Measurements from ENCODE around the gene POU6F2. TPM values are rescaled to one million over a fixed set of nuclear protein-coding genes. Genes with fewer than 3 reads are reported as not detected.

Gene POU6F2
- total and polyA plus RNA-seq, 2 donors (not counting 1 experiment from before 2014, with no cell fraction given): 0.47 TPM; not detected in 1

DNA sequence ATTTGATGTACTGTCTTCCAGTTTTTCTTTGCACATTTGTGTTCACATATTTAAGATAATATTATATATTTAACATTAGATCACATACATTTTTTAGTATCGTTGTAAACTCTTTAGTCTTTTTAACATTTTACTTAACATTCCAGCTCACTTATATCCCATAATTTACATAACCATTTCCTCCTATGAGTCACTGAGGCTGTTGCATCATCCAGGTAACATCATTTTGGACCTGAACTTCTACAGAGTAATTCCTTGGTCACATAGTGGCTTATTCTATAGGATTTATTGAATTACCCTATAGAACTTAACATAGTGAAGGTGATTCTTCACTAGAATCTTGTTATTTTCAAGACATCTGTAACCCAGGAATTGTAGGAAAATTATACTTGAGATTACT lies 194.4 kb downstream of the POU6F2 start:
- Mint-ChIP-seq H3K9me3 (ENCODE audit: insufficient read depth) (no peaks in the 10 kb centered on the region), H3K4me1 (no peaks in the 10 kb centered on the region), H3K27me3 (peaks cover 4% of the 10 kb centered on the region), H3K4me3 (no peak overlapping the region), H3K27ac (no peak overlapping the region)
- Histone ChIP-seq H3K27me3 (replicated peaks in 1 of 4; ENCODE audit: control extremely low read depth in 1 of 4, control insufficient read depth in 3 of 4, insufficient read depth in 4 of 4, low read length in 3 of 4) (no peaks in the 10 kb centered on the region), H3K27ac (ENCODE audit: low read length in 2 of 2) (no peak overlapping the region), H3K4me3 (ENCODE audit: control extremely low read depth in 1 of 5, extremely low read depth in 1 of 5, insufficient read depth in 1 of 5, low read depth in 2 of 5, low read length in 4 of 5) (no peak overlapping the region), H3K4me1 (ENCODE audit: control insufficient read depth in 2 of 2, insufficient read depth in 2 of 2, low read length in 2 of 2) (no peaks in the 10 kb centered on the region), H3K9me3 (ENCODE audit: control extremely low read depth in 1 of 3, control insufficient read depth in 2 of 3, insufficient read depth in 1 of 3, low read length in 2 of 3) (no peaks in the 10 kb centered on the region), H2AFZ (ENCODE audit: insufficient read depth, low read depth, low read length, poor library complexity, severe bottlenecking) (no peak overlapping the region), H3K36me3 (replicated peaks in 1 of 2; ENCODE audit: control extremely low read depth in 1 of 2, control insufficient read depth in 1 of 2, extremely low read depth in 1 of 2, insufficient read depth in 2 of 2, low read length in 1 of 2) (no peaks in the 10 kb centered on the region), H4K20me1 (ENCODE audit: control insufficient read depth, insufficient read depth, low read length, poor library complexity, severe bottlenecking) (no peaks in the 10 kb centered on the region), H3K79me2 (ENCODE audit: control insufficient read depth, insufficient read depth, low read length) (no peaks in the 10 kb centered on the region), H3K4me2 (replicated peaks; ENCODE audit: low read depth, low read length, poor library complexity, severe bottlenecking) (no peak overlapping the region), H3K9ac (ENCODE audit: low read length) (no peak overlapping the region)
- ChIA-PET POLR2A (no interaction called here), CTCF (no interaction called here)
- no peak for TF ChIP-seq EZH2 (IDR thresholded peaks at IDR 0.05; ENCODE audit: borderline replicate concordance, insufficient read depth, low read depth, low read length, poor library complexity, severe bottlenecking)
- TF ChIP-seq, protein P1, sequence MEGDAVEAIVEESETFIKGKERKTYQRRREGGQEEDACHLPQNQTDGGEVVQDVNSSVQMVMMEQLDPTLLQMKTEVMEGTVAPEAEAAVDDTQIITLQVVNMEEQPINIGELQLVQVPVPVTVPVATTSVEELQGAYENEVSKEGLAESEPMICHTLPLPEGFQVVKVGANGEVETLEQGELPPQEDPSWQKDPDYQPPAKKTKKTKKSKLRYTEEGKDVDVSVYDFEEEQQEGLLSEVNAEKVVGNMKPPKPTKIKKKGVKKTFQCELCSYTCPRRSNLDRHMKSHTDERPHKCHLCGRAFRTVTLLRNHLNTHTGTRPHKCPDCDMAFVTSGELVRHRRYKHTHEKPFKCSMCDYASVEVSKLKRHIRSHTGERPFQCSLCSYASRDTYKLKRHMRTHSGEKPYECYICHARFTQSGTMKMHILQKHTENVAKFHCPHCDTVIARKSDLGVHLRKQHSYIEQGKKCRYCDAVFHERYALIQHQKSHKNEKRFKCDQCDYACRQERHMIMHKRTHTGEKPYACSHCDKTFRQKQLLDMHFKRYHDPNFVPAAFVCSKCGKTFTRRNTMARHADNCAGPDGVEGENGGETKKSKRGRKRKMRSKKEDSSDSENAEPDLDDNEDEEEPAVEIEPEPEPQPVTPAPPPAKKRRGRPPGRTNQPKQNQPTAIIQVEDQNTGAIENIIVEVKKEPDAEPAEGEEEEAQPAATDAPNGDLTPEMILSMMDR (IDR thresholded peaks at IDR 0.05): no peak
- DNase-seq (no peak), ATAC-seq (ENCODE audit: low read depth) (no peak)
- intact Hi-C loops (cut with micrococcal nuclease): no loop called here
- no CpG with 5 or more reads among the region's 1 CpG for WGBS (ENCODE audit: insufficient coverage)

GRCh38 chr7:39181398-39181797 lies 203.7 kb downstream of the POU6F2 start:
- no peaks in the 10 kb centered on the region for H3K27me3 Mint-ChIP-seq
- H3K9me3 ChIP-seq (ENCODE audit: control extremely low read depth in 1 of 3, control insufficient read depth in 2 of 3, insufficient read depth in 1 of 3, low read length in 2 of 3): no peaks in the 10 kb centered on the region
- no peaks in the 10 kb centered on the region for H3K27me3 ChIP-seq (replicated peaks in 1 of 4; ENCODE audit: control extremely low read depth in 1 of 4, control insufficient read depth in 3 of 4, insufficient read depth in 4 of 4, low read length in 3 of 4)
- no peaks in the 10 kb centered on the region for H3K79me2 ChIP-seq (ENCODE audit: control insufficient read depth, insufficient read depth, low read length)
- no peaks in the 10 kb centered on the region for H4K20me1 ChIP-seq (ENCODE audit: control insufficient read depth, insufficient read depth, low read length, poor library complexity, severe bottlenecking)
- H3K4me1 ChIP-seq (ENCODE audit: control insufficient read depth in 2 of 2, insufficient read depth in 2 of 2, low read length in 2 of 2): peaks cover 3 to 5% of the 10 kb centered on the region in 2 donors
- H3K4me3 Mint-ChIP-seq: no peak overlapping the region
- POLR2A ChIA-PET: no interaction called here
- no peak overlapping the region for H3K27ac ChIP-seq (ENCODE audit: low read length in 2 of 2)
- H3K4me1 Mint-ChIP-seq: peaks cover 20% of the 10 kb centered on the region
- no peak overlapping the region for H3K4me3 ChIP-seq (ENCODE audit: control extremely low read depth in 1 of 5, extremely low read depth in 1 of 5, insufficient read depth in 1 of 5, low read depth in 2 of 5, low read length in 4 of 5)
- H3K27ac Mint-ChIP-seq: no peak overlapping the region
- H2AFZ ChIP-seq (ENCODE audit: insufficient read depth, low read depth, low read length, poor library complexity, severe bottlenecking): no peak overlapping the region
- H3K36me3 ChIP-seq (replicated peaks in 1 of 2; ENCODE audit: control extremely low read depth in 1 of 2, control insufficient read depth in 1 of 2, extremely low read depth in 1 of 2, insufficient read depth in 2 of 2, low read length in 1 of 2): no peaks in the 10 kb centered on the region
- H3K9me3 Mint-ChIP-seq (ENCODE audit: insufficient read depth): no peaks in the 10 kb centered on the region
- CTCF ChIA-PET: no interaction called here
- TF ChIP-seq, protein P1 (IDR thresholded peaks at IDR 0.05): no peak
- no peak for TF ChIP-seq EZH2 (IDR thresholded peaks at IDR 0.05; ENCODE audit: borderline replicate concordance, insufficient read depth, low read depth, low read length, poor library complexity, severe bottlenecking)
- H3K4me2 ChIP-seq (replicated peaks; ENCODE audit: low read depth, low read length, poor library complexity, severe bottlenecking): no peak overlapping the region
- DNase-seq (no peak), ATAC-seq (ENCODE audit: low read depth) (no peak)
- H3K9ac ChIP-seq (ENCODE audit: low read length): no peak overlapping the region
- WGBS (ENCODE audit: insufficient coverage): 93% methylated on average over 3 of the region's 3 CpGs
- intact Hi-C loops (cut with micrococcal nuclease): no loop called here
